NB4 (cell line): Measurements from ENCODE around the gene CARD19.

Source experiments
- DNase-seq: peaks from one replicate; pipeline ENCODE4 v3.0.0; 2010; ENCODE audit warnings: low read depth
- H3K4me3 ChIP-seq: one replicate; pipeline ENCODE4 v1.5.1; 2011; ENCODE audit warnings: mild to moderate bottlenecking, low read depth, low read length, moderate library complexity
- CTCF ChIP-seq: IDR thresholded peaks from one replicate; pipeline ENCODE4 v1.5.1; 2012; ENCODE audit warnings: low read depth, low read length
- MYC ChIP-seq: IDR thresholded peaks from 2 replicates; pipeline ENCODE4 v1.6.1; 2011; ENCODE audit warnings: low read depth, low read length
- POLR2A ChIP-seq: IDR thresholded peaks from 2 replicates; pipeline ENCODE4 v1.6.1; 2011; ENCODE audit warnings: mild to moderate bottlenecking; ENCODE audit not compliant: insufficient read length; ENCODE audit errors: extremely low read depth
- TF ChIP-seq, protein P1 (sequence below): IDR thresholded peaks from 2 replicates; pipeline ENCODE4 v1.6.1; 2011; ENCODE audit warnings: low read depth, low read length

CARD19 gene

GRCh38 chr9:93121316-93122241 is 25.6 kb downstream of the CARD19 start:
- no peak for TF ChIP-seq CTCF
- no peak for TF ChIP-seq POLR2A
- TF ChIP-seq, protein P1, sequence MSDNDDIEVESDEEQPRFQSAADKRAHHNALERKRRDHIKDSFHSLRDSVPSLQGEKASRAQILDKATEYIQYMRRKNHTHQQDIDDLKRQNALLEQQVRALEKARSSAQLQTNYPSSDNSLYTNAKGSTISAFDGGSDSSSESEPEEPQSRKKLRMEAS = no peak
- no peak for TF ChIP-seq MYC
- no peak overlapping the region for H3K4me3 ChIP-seq
- no peak for DNase-seq

- no peak for DNase-seq
- H3K4me3 ChIP-seq = no peak overlapping the region
- TF ChIP-seq POLR2A (no peak), CTCF (no peak), MYC (no peak)
- TF ChIP-seq, protein P1 = no peak
These were observed 26.8 kb downstream of the CARD19 start for GRCh38 chr9:93122721-93123221.

GRCh38 chr9:93123561-93124283 is 27.7 kb downstream of the CARD19 start:
- no peak for DNase-seq
- TF ChIP-seq, protein P1 = no peak

DNA sequence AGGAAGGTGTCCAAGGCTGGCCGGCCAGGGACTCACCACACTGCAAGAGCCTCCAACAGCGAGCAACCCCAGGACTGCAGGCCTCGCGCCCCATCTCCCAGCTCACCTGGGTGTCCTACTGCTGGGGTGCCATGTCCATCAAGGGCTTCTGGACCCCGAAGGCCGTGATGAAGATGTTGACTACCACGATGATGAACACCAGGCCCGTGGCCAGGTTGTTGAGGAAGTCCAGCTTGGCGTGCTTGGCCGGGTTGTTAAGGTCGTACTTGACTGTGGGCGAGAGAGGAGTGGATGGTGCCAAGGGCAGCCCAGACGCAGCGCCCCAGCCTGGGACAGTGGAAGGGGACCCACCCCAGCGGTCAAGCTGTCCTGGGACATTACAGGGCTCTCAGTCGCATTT is 28.8 kb downstream of the CARD19 start:
- TF ChIP-seq CTCF (no peak), POLR2A (no peak), MYC (no peak)
- TF ChIP-seq, protein P1 = no peak
- H3K4me3 ChIP-seq = no peak overlapping the region
- DNase-seq = no peak

More at GRCh38 chr9:93123561-93124283, 27.7 kb downstream of the CARD19 start:
- no peak overlapping the region for H3K4me3 ChIP-seq

DNA sequence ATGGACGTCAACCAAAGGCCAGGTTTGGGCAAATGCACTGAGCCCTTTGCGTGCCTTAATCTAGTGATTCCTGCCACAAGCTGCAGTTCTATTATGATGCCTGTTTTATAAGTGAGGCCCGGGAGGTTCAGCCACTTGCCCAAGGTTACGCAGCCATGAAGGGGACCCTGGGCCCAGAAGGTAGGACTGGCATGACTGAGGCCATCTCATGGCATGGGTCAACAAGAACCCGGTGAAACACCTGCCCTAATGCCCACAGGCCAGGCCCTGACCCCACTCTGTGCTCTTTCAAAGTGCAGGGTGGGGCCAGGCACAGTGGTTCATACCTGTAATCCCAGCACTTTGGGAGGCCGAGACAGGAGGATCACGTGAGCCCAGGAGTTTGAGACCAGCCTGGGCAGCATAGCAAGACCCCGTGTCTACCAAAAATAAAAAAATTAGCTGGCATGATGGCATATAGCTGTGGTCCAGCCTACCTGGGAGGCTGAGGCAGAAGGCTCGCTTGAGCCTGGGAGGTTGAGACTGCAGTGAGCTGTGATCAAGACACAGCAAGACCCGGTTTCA is 29.4 kb downstream of the CARD19 start:
- H3K4me3 ChIP-seq = no peak overlapping the region
- DNase-seq = no peak
- no peak for TF ChIP-seq MYC
- no peak for TF ChIP-seq CTCF
- TF ChIP-seq, protein P1 = no peak
- TF ChIP-seq POLR2A = no peak
